NCI-H82 treated with DMSO at 0.1 percent for 48 hours (cell line): Measurements from ENCODE around the gene DDX31.
"Not testable (repeated sequence)": the region's sequence is repeated elsewhere in the genome, so short reads cannot be mapped to it uniquely, and the experiment has no call there.

Source experiments
- DNase-seq: peaks from one replicate; lab custom pipeline; 2025; ENCODE audit not compliant: unreplicated experiment; lab: John Stamatoyannopoulos, UW

Gene DDX31

GRCh38 chr9:132669698-132670456, at the start of gene DDX31:
Gene DDX31 (minus strand): TSS chr9:132669983. CDS start chr9:132669934, 49 bp downstream.
- DNase-seq: peak; percentile 18

GRCh38 chr9:132718381-132718928, 48.7 kb upstream of the DDX31 start:
- DNase-seq: not testable (repeated sequence)

GRCh38 chr9:132717326-132717945, 47.7 kb upstream of the DDX31 start:
- DNase-seq: no peak

- no peak for DNase-seq
Observed at GRCh38 chr9:132716007-132716406, 46.2 kb upstream of the DDX31 start.

- DNase-seq: no peak
Observed at GRCh38 chr9:132712753-132713152, 43.0 kb upstream of the DDX31 start.

GRCh38 chr9:132711846-132712245, 42.1 kb upstream of the DDX31 start:
- DNase-seq: no peak

GRCh38 chr9:132711152-132711551, 41.4 kb upstream of the DDX31 start:
- DNase-seq: not testable (repeated sequence)

GRCh38 chr9:132710333-132710732, 40.5 kb upstream of the DDX31 start:
- DNase-seq: no peak

GRCh38 chr9:132708769-132709430, 39.1 kb upstream of the DDX31 start:
- no peak for DNase-seq

- no peak for DNase-seq
Observed at GRCh38 chr9:132708239-132708638, 38.5 kb upstream of the DDX31 start.

GRCh38 chr9:132703336-132703735, 33.6 kb upstream of the DDX31 start:
- DNase-seq: no peak

- no peak for DNase-seq
Observed at GRCh38 chr9:132702254-132702653, 32.5 kb upstream of the DDX31 start.

GRCh38 chr9:132699956-132700355, 30.2 kb upstream of the DDX31 start:
- DNase-seq: no peak

- no peak for DNase-seq
Observed at GRCh38 chr9:132698989-132699388, 29.2 kb upstream of the DDX31 start.

- DNase-seq: no peak
Observed at GRCh38 chr9:132697230-132697629, 27.4 kb upstream of the DDX31 start.

GRCh38 chr9:132694144-132694543, 24.4 kb upstream of the DDX31 start:
- no peak for DNase-seq

- DNase-seq: no peak
Observed at GRCh38 chr9:132690696-132691095, 20.9 kb upstream of the DDX31 start.

- DNase-seq: no peak
Observed at GRCh38 chr9:132683873-132684272, 14.1 kb upstream of the DDX31 start.

- DNase-seq: no peak
Observed at GRCh38 chr9:132681561-132681960, 11.8 kb upstream of the DDX31 start.

- no peak for DNase-seq
Observed at GRCh38 chr9:132679946-132680625, 10.3 kb upstream of the DDX31 start.

GRCh38 chr9:132677976-132678375, 8.2 kb upstream of the DDX31 start:
- no peak for DNase-seq
